K562 (cell line): ENCODE measurements around the gene ZNF438. TPM values are rescaled to one million over a fixed set of nuclear protein-coding genes. Genes with fewer than 3 reads are reported as not detected.

Experiments
- ADNP ChIP-seq: fragments of 200-800 bp; sonication (Bioruptor generic); IDR thresholded peaks from 2 replicates; pipeline ENCODE4 v1.6.1; 2016; ENCODE audit warnings: missing genetic modification characterization, missing compliant biosample characterization
- EGR1 ChIP-seq: fragments of 450-650 bp; conservative IDR thresholded peaks from 2 replicates; pipeline ENCODE4 v1.6.1; 2017; ENCODE audit warnings: mild to moderate bottlenecking
- GTF2A2 ChIP-seq: IDR thresholded peaks from 2 replicates; pipeline ENCODE4 v1.6.1; 2016; ENCODE audit warnings: mild to moderate bottlenecking, missing genetic modification characterization, missing compliant biosample characterization
- MTA1 ChIP-seq: fragments of 450-650 bp; IDR thresholded peaks from 2 replicates; pipeline ENCODE4 v1.6.1; 2017; ENCODE audit warnings: borderline replicate concordance
- NKRF ChIP-seq: fragments of 450-650 bp; IDR thresholded peaks from 2 replicates; pipeline ENCODE4 v1.6.1; 2016; ENCODE audit warnings: borderline replicate concordance
- U2AF1 ChIP-seq: fragments of 200-400 bp; formaldehyde crosslinking; optimal IDR thresholded peaks from 2 replicates; pipeline ENCODE3; 2017; ENCODE audit warnings: mild to moderate bottlenecking, low read depth, low read length, moderate library complexity
- polyA plus RNA-seq, 8 experiments: library from polyadenylated mRNA; depleted of rRNA in 4 of 8; stranded (reverse) in 5 of 8; unstranded in 3 of 8; fragments of >200 nt; fragmentation: Nextera tagmentation in 2 of 8; fragmentation: Illumina TruSeq in 1 of 8; extraction: Ambion mirVana in 2 of 8; extraction: Trizol in 1 of 8; gene quantifications; 2 replicates each; pipeline versions ENCODE4 v1.2.1 to v1.2.3, GENCODE V29; 2011 to 2014; ENCODE audit warnings: inconsistent platforms in 1 of 8, missing spikeins in 1 of 8
- total RNA-seq, 7 experiments: library from RNA; depleted of rRNA in 6 of 7; stranded (reverse); fragments of >200 nt in 6 of 7; fragmentation: Illumina TruSeq in 2 of 7; extraction: Trizol in 2 of 7; gene quantifications; 2 replicates each; pipeline versions ENCODE4 v1.2.1 to v1.2.3, GENCODE V29; 2011 to 2021; ENCODE audit warnings: low replicate concordance in 1 of 7
- TF ChIP-seq, protein P1 (sequence below): sonication (generic); formaldehyde crosslinking; IDR thresholded peaks from 2 replicates; pipeline ENCODE4 v1.4.0; 2020; ENCODE audit warnings: mild to moderate bottlenecking, missing genetic modification reagents

The ZNF438 gene
- total and polyA plus RNA-seq, 9 of the 15 experiments (the other 6 are each of a cell fraction or from before 2014, with no cell fraction given): 0.45 to 1.5 (median 0.91) TPM

DNA sequence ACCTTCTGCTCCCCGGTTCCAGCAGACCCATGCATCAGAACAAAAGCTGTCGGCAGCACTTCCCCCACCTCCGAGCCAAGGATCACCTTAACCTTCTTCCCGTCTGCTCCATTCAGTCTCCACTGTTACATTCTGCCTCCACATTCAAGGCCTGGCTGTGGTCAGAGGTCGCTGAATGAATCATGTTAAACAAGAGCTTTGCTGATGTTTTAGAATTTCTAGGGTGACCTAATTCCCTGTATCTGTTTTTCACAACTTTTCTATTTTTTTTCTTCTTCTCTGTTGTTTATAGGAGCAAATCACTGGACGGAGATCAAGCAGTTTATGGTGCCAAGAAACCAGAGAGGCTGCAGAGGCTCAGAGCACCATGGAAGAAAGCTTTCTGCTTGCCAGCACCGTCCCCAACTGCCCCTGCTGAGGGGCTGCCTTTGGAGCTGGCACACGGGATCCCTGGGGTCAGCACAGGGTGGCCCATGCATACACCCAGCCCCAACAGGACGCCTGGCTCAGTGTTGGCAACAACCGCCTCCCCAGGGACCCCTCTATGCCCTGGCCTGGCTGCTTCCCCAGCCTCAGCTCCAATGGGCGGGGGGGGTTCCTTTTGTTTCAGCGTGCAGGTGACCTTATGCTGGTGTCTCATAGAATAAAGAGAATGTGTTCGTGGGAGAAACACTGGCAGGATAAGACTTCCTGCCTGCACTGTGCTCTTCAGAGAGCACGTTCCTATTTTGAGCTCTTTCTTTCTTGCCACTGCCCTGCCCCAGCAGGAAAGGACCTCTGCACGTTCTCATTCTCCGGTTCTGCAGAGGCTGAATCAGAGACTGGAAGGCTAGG is 219.4 kb downstream of the ZNF438 start (continued):
- TF ChIP-seq, protein P1, sequence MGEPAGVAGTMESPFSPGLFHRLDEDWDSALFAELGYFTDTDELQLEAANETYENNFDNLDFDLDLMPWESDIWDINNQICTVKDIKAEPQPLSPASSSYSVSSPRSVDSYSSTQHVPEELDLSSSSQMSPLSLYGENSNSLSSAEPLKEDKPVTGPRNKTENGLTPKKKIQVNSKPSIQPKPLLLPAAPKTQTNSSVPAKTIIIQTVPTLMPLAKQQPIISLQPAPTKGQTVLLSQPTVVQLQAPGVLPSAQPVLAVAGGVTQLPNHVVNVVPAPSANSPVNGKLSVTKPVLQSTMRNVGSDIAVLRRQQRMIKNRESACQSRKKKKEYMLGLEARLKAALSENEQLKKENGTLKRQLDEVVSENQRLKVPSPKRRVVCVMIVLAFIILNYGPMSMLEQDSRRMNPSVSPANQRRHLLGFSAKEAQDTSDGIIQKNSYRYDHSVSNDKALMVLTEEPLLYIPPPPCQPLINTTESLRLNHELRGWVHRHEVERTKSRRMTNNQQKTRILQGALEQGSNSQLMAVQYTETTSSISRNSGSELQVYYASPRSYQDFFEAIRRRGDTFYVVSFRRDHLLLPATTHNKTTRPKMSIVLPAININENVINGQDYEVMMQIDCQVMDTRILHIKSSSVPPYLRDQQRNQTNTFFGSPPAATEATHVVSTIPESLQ (CRISPR knock-in tag): no peak
- TF ChIP-seq ADNP (tag) (no peak), U2AF1 (no peak), EGR1 (no peak), GTF2A2 (tag) (no peak), MTA1 (no peak), NKRF (no peak)
